BJ (cell line): ENCODE results near the gene SPDEF. TPM values are rescaled to one million over a fixed set of nuclear protein-coding genes. Genes with fewer than 3 reads are reported as not detected.
A peak's percentile ranks its signal among the peaks of the same experiment; 100 is the strongest.

ENCODE experiments used
- CTCF ChIA-PET: fragments of 350-600 bp; formaldehyde crosslinking; extraction: SDS; loops from one replicate; lab custom pipeline; 2021; ENCODE audit warnings: antibody characterized with exemption, inconsistent platforms; lab: Yijun Ruan, JAX
- POLR2A ChIA-PET: fragments of 300-600 bp; sonication (Branson Sonifier 250); formaldehyde crosslinking; extraction: SDS; loops from one replicate; lab custom pipeline; 2021; ENCODE audit warnings: antibody characterized with exemption; lab: Charles Lee
- DNase-seq: peaks from one replicate; pipeline ENCODE4 v3.0.0-alpha.2; 2011; ENCODE audit warnings: low read depth
- H3K27me3 ChIP-seq: 2 replicates; pipeline ENCODE4 v1.6.0; 2011; ENCODE audit warnings: low read length; ENCODE audit not compliant: control insufficient read depth, insufficient read depth
- H3K36me3 ChIP-seq: 2 replicates; pipeline ENCODE4 v1.5.1; 2011; ENCODE audit warnings: low read length; ENCODE audit not compliant: control insufficient read depth, insufficient read depth
- H3K4me3 ChIP-seq: 2 replicates; pipeline ENCODE4 v1.5.1; 2011; ENCODE audit warnings: low read depth, mild to moderate bottlenecking, control low read depth, low read length
- CTCF ChIP-seq: IDR thresholded peaks from 2 replicates; pipeline ENCODE4 v1.5.1; 2011; ENCODE audit warnings: low read depth, mild to moderate bottlenecking, control low read depth, inconsistent platforms, low read length, moderate library complexity; ENCODE audit not compliant: insufficient read depth
- polyA plus RNA-seq: library from polyadenylated mRNA; depleted of rRNA; stranded (reverse); fragments of >200 nt; gene quantifications from 2 replicates; pipeline ENCODE4 v1.2.3, GENCODE V29; 2011

The SPDEF gene
- polyA plus RNA-seq, 1 experiment: not detected

- Histone ChIP-seq H3K4me3 (no peak overlapping the region), H3K27me3 (no peaks in the 10 kb centered on the region), H3K36me3 (no peaks in the 10 kb centered on the region)
- POLR2A ChIA-PET: no interaction called here
- no peak for TF ChIP-seq CTCF
- CTCF ChIA-PET: interaction anchor here (0.6 to 2.8 kb wide), 3 partner anchors 13 to 457 kb away, joined by 3 to 11 read pairs (median 3); no protein-coding TSS in a partner anchor
- peak; percentile 26 for DNase-seq
These were observed 39.4 kb upstream of the SPDEF start for GRCh38 chr6:34595332-34596184.

- ChIA-PET POLR2A (no interaction called here), CTCF (interaction anchor here (1.2 to 2.8 kb wide), 3 partner anchors 15 to 398 kb away, joined by 3 to 11 read pairs (median 4); no protein-coding TSS in a partner anchor)
- no peak for TF ChIP-seq CTCF
- peaks cover 3% of the 10 kb centered on the region for H3K36me3 ChIP-seq
- no peak for DNase-seq
- no peak overlapping the region for H3K4me3 ChIP-seq
- H3K27me3 ChIP-seq: no peaks in the 10 kb centered on the region
These were observed 37.6 kb upstream of the SPDEF start for GRCh38 chr6:34593701-34594100.

GRCh38 chr6:34592208-34592952, 36.3 kb upstream of the SPDEF start:
- Histone ChIP-seq H3K27me3 (no peaks in the 10 kb centered on the region), H3K4me3 (no peak overlapping the region), H3K36me3 (peaks cover 11% of the 10 kb centered on the region)
- POLR2A ChIA-PET: no interaction called here
- CTCF ChIA-PET: interaction anchor here (0.7 to 1.4 kb wide), 4 partner anchors 9 to 291 kb away, joined by 3 to 4 read pairs (median 3); no protein-coding TSS in a partner anchor
- no peak for DNase-seq
- no peak for TF ChIP-seq CTCF

GRCh38 chr6:34589691-34590090, 33.6 kb upstream of the SPDEF start:
- Histone ChIP-seq H3K27me3 (no peaks in the 10 kb centered on the region), H3K4me3 (no peak overlapping the region), H3K36me3 (peaks cover 13% of the 10 kb centered on the region)
- ChIA-PET CTCF (no interaction called here), POLR2A (no interaction called here)
- DNase-seq: no peak
- no peak for TF ChIP-seq CTCF

GRCh38 chr6:34589140-34589539, 33.0 kb upstream of the SPDEF start:
- CTCF ChIA-PET: interaction anchor here (0.8 to 1.1 kb wide), 3 partner anchors 10 to 392 kb away, joined by 3 to 4 read pairs (median 4); no protein-coding TSS in a partner anchor

More at GRCh38 chr6:34589140-34589539, 33.0 kb upstream of the SPDEF start:
- POLR2A ChIA-PET: no interaction called here
- Histone ChIP-seq H3K4me3 (no peak overlapping the region), H3K27me3 (no peaks in the 10 kb centered on the region), H3K36me3 (peaks cover 13% of the 10 kb centered on the region)
- DNase-seq: no peak
- no peak for TF ChIP-seq CTCF
